ENCODE measurements around the gene PIP4K2A.
A peak's percentile ranks its signal among the peaks of the same experiment; 100 is the strongest.
"Not testable (repeated sequence)": the region's sequence is repeated elsewhere in the genome, so short reads cannot be mapped to it uniquely, and the experiment has no call there.

Gene PIP4K2A

DNA sequence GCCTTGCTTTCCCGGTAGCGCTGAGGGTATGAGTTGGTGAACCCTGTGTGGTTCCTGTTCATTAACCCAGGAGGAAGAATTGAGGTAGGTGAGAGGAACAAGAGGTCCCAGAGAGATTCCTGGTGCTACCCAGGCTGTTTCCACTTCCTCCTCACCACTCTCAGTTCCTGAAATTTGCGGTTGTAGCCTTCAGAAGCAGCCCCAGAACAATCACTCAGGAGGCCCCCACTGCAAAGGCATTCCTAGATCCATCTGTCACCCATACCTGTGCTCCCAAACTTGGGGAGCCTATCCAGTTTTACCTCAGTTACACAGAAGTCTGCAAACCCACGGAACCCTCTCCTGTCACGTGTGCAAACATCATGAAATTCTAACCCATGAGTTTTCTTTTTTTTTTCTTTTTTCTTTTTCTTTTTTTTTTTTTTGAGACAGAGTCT is 9.0 kb upstream of the PIP4K2A start:
- in situ Hi-C loops (cut with HindIII; ENCODE audit: low pct_ligation_motif_present, low pct_unique_long_range_greater_than_20kb, low sequenced_read_pairs), result no loop called here
- no peak for DNase-seq

DNA sequence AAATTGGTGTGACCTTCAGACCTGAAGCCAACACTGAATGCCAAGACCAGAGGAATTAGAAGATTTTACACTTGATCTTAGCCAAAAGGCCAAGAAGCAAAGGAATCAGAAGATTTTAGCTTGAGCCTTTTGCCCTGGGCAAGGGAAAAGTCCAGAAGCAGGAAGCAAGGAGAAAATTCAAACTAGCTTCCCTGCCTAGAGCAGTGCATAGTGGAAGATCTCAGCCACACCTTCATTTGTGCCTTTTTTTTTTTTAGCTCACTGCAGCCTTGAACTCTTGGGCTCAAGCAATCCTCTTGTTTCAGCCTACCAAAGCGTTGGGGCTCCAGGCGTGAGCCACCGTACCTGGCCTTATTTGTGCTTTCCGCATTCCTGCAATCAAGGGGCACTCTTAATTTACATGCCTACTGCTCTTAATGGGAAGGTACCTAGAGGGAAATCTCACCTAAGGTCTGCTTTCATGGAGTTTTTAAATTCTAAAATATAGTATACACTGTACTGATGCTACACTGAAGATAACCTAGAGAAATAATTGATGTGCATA is 8.3 kb upstream of the PIP4K2A start:
- in situ Hi-C loops (cut with HindIII; ENCODE audit: low pct_ligation_motif_present, low pct_unique_long_range_greater_than_20kb, low sequenced_read_pairs), result no loop called here

DNA sequence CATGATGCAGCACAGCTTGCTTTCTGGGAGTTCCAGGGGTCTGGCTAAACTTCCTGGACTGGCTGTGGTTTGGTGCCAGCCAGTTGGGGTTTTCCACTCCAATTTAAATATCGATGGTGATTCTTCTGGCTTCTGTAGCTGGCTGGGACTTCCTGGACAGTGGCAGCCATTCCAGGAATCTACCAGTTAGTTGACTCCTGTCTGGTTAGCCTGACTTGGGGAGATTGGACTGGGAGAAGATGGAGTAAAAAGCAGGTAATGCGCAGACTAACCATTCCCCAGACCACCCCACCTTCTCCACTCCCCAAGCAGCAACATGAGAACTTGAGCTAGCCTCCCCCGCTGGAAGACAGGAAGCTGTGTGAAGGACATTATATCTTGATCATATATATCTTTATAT is 6.3 kb upstream of the PIP4K2A start:
- in situ Hi-C loops (cut with HindIII; ENCODE audit: low pct_ligation_motif_present, low pct_unique_long_range_greater_than_20kb, low sequenced_read_pairs), result no loop called here
- DNase-seq, result no peak

More for the DNA sequence above, 8.3 kb upstream of the PIP4K2A start:
- no peak for DNase-seq

GRCh38 chr10:22719406-22720042 is 5.1 kb upstream of the PIP4K2A start:
- no peak for DNase-seq
- in situ Hi-C loops (cut with HindIII; ENCODE audit: low pct_ligation_motif_present, low pct_unique_long_range_greater_than_20kb, low sequenced_read_pairs), result no loop called here

- in situ Hi-C loops (cut with HindIII; ENCODE audit: low pct_ligation_motif_present, low pct_unique_long_range_greater_than_20kb, low sequenced_read_pairs); DNase-seq: not testable (repeated sequence)
These were observed 4.3 kb upstream of the PIP4K2A start for GRCh38 chr10:22718659-22719058.

DNA sequence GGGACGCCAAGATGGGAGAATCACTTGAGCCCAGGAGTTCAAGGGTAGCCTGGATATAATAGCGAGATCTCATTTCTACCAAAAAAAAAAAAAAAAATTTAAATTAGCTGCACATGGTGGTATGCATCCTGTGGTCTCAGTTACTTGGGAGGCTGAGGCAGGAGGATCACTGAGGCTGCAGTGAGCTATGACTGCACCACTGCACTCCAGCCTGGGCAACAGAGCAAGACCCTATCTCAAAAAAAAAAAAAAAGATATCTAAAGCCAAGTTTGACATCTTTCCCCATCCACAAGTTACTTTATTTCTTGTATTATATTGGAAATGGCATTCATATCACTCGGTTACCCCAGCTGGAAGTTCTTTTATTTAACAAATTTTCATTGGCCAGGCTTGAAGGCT is 3.4 kb upstream of the PIP4K2A start:
- DNase-seq, result no peak
- in situ Hi-C loops (cut with HindIII; ENCODE audit: low pct_ligation_motif_present, low pct_unique_long_range_greater_than_20kb, low sequenced_read_pairs), result no loop called here

DNA sequence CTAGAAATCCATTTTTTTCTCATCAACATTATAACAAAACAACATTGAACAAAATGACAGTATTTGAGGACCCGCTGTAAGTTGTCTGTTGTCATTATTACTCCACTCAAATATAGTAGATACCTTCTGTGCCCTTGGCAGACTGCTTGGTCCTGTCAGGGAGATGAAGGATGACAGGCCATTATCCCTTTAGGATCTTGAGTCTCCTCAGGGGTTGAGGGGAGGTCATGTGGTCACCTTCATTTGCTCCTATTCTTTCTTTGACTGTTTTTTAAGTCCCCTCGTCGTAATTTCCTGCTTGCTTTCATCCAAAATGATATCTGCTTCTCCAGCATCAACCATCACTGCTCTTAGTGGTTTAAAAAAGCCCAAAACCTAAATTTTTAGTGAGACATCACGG is 2.6 kb upstream of the PIP4K2A start:
- no peak for DNase-seq
- in situ Hi-C loops (cut with HindIII; ENCODE audit: low pct_ligation_motif_present, low pct_unique_long_range_greater_than_20kb, low sequenced_read_pairs), result no loop called here

DNA sequence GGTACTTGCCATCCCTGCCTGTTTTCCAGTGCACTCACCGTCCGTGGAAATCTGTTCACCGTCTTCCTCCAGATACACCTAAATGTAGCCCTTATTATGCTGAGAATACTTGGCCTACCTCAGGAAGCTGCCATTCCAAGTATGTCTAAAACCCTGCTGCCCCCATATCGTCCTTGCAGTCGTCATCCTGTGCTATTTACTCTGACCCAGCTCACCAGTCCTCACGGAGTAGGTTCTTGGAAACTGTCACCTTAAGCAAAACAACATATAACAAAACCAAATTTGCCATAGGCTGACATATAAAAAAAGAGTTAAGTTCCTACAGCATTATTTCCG is 880 bp upstream of the PIP4K2A start:
- in situ Hi-C loops (cut with HindIII; ENCODE audit: low pct_ligation_motif_present, low pct_unique_long_range_greater_than_20kb, low sequenced_read_pairs), result no loop called here

DNA sequence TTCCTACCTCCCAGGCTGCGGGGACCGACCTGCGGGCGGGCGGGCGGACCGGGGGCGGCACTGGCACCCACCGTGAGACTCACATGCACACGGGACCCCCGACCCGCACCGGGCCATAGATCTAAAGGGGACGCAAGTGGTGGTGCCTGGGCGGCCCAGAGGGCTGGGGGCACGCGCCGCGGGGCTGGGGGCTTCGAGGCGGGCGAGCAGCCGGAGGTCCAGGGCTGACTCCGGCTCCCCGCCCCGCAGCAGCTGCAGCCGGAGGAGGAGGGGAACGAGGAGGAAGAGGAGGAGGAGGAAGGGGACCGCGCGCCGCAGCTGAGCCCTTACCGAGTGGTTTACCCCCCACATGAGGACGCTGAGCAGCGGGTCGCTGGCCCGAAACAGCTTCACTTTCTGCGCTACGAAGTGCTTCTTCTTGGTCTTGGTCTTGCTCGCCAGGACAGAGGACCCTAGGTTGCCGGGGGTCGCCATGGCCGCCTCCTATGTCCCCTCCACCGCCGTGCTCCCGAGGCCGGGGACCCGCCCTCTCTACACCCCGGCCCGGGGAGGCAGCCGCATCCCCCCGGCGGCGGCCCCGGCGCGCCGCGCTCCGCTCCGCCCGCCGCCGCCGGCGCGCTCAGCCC is 412 bp downstream of the PIP4K2A start:
- in situ Hi-C loops (cut with HindIII; ENCODE audit: low pct_ligation_motif_present, low pct_unique_long_range_greater_than_20kb, low sequenced_read_pairs), result no loop called here
- DNase-seq, result peak; percentile 8

More for the DNA sequence above, 880 bp upstream of the PIP4K2A start:
- DNase-seq, result no peak

- DNase-seq, result peak; percentile 18
- in situ Hi-C loops (cut with HindIII; ENCODE audit: low pct_ligation_motif_present, low pct_unique_long_range_greater_than_20kb, low sequenced_read_pairs), result no loop called here
These were observed 1.2 kb downstream of the PIP4K2A start for GRCh38 chr10:22712956-22713852.

DNA sequence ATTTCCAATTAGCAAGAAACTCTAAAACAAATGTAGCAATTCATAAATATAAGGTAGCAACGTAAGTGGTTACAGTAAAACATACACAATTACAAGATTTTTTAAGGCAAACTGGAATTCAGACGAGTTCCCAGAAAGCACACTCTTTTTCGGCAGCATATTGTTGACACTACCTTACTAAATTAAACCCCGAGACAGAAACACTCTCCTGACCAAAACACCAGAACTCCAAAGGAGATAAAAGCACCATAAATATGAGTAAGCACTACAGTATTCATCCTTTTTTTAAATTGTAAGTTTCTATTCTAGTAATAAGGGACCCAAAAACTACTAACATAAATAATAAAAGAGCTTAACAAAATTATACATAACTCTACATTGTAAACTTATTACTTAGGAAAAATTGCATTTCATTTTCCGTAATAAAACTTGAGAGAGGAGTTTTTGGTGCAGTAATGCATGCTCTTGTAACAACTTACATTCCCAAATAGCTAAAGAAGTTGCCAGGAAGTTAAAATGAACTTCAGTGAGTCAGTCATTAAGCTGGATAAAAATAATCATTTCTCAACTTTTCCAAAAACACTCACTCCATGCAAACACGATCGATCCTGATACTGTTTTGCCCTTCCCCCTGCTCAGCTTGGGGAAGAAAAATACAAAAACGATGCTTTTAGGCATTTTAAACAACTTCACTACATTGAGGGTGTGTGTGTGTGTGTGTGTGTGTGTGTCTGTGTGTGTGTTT is 2.0 kb downstream of the PIP4K2A start:
- no peak for DNase-seq
- in situ Hi-C loops (cut with HindIII; ENCODE audit: low pct_ligation_motif_present, low pct_unique_long_range_greater_than_20kb, low sequenced_read_pairs), result no loop called here

GRCh38 chr10:22711373-22711772 is 3.0 kb downstream of the PIP4K2A start:
- in situ Hi-C loops (cut with HindIII; ENCODE audit: low pct_ligation_motif_present, low pct_unique_long_range_greater_than_20kb, low sequenced_read_pairs), result no loop called here
- no peak for DNase-seq

DNA sequence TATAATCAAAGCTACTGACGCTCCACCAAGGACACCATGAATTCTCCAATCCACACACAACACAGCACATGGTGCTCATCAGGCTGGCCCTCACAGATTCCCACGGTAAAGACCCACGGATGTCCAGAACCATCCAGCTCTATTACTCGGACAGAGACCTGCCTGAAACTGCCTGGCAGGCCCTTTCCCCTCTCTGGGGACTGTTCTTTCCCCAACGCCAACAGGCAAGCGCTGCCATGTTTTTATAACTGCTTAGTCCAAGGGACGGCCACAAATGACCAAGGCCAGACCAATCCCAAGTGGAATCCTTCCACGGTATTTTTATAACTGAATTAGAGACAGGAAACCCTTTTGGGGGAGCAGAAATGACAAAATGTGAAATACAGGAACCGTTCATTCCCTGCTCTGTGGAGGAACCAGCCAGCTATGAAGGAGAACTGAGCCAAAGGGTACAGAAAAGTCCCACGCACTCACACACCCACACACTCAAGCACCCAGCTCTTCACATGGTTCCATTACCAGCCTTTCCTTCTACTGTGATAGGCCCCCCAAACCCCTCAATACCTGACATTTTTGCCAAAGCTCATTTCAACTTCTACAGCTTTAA is 4.1 kb downstream of the PIP4K2A start:
- DNase-seq, result no peak
- in situ Hi-C loops (cut with HindIII; ENCODE audit: low pct_ligation_motif_present, low pct_unique_long_range_greater_than_20kb, low sequenced_read_pairs), result no loop called here

GRCh38 chr10:22708772-22709171 is 5.6 kb downstream of the PIP4K2A start:
- DNase-seq, result no peak
- in situ Hi-C loops (cut with HindIII; ENCODE audit: low pct_ligation_motif_present, low pct_unique_long_range_greater_than_20kb, low sequenced_read_pairs), result no loop called here

DNA sequence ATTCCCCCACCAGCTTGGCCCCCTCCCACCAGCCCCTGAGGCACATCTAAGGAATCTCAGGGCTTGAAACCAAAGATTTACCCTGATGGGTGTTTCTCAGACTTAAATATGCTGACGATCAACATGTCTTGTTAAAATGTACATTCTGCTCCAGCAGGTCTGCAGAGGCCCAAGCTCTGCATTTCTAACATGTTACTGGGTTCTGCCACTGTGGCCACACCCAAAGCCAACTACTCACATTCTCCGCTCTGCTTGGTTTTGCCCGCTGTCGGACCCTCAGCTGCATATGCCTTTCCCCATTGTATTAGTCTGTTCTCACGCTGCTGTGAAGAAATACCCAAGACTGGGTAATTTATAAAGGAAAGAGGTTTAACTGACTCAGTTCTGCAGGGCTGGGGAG is 8.9 kb downstream of the PIP4K2A start:
- in situ Hi-C loops (cut with HindIII; ENCODE audit: low pct_ligation_motif_present, low pct_unique_long_range_greater_than_20kb, low sequenced_read_pairs), result no loop called here

GRCh38 chr10:22704942-22705341 is 9.4 kb downstream of the PIP4K2A start:
- in situ Hi-C loops (cut with HindIII; ENCODE audit: low pct_ligation_motif_present, low pct_unique_long_range_greater_than_20kb, low sequenced_read_pairs), result no loop called here
- no peak for DNase-seq

More for the DNA sequence above, 8.9 kb downstream of the PIP4K2A start:
- no peak for DNase-seq

DNA sequence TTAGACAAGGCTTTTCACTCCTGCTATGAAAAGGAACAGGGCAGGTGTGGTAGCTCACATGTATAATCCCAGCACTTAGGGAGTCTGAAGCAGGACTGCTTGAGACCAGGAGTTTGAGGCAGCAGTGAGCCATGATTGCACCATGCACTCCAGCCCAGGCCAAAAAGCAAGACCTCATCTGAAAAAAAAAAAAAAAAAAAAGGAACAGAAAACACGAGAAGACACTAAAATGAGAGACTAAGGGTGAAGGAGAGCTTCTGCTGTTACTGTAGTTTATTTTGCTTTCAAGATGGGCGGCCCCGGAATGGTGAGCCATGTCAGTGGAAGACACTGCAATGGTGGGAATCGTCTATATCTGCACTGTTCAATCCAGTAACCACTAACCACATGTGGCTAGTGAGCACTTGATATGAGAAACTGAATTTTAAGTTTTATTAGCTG is 9.9 kb downstream of the PIP4K2A start:
- no peak for DNase-seq
- in situ Hi-C loops (cut with HindIII; ENCODE audit: low pct_ligation_motif_present, low pct_unique_long_range_greater_than_20kb, low sequenced_read_pairs), result no loop called here

- in situ Hi-C loops (cut with HindIII; ENCODE audit: low pct_ligation_motif_present, low pct_unique_long_range_greater_than_20kb, low sequenced_read_pairs), result no loop called here
- DNase-seq, result no peak
These were observed 12.0 kb downstream of the PIP4K2A start for GRCh38 chr10:22702348-22702747.
